SU-DHL-6 (cell line): ENCODE results near the gene SREK1IP1.

ENCODE experiments used
- CTCF ChIP-seq: fragments of 200-600 bp; sonication (generic); IDR thresholded peaks from one replicate; pipeline ENCODE4 v1.5.1; 2017; ENCODE audit warnings: antibody characterized with exemption, mild to moderate bottlenecking, low read length, moderate library complexity; ENCODE audit not compliant: insufficient read depth, poor library complexity, severe bottlenecking
- EZH2phosphoT487 ChIP-seq: fragments of 200-600 bp; sonication (generic), shearing (Covaris generic); conservative IDR thresholded peaks from 2 replicates; pipeline ENCODE4 v1.6.1; 2018; ENCODE audit warnings: mild to moderate bottlenecking, antibody characterized with exemption, low read length, moderate library complexity, mixed read lengths

- TF ChIP-seq CTCF (no peak), EZH2phosphoT487 (no peak)
Observed at GRCh38 chr5:64773533-64773932, 5.0 kb upstream of the SREK1IP1 start.
